ENCODE measurements around the gene EMILIN2. TPM values are rescaled to one million over a fixed set of nuclear protein-coding genes. Genes with fewer than 3 reads are reported as not detected.

EMILIN2 gene
- total and polyA plus RNA-seq, 2 donors from 2014 or later = 4.3 to 24.0 TPM

- TF ChIP-seq, protein P1, sequence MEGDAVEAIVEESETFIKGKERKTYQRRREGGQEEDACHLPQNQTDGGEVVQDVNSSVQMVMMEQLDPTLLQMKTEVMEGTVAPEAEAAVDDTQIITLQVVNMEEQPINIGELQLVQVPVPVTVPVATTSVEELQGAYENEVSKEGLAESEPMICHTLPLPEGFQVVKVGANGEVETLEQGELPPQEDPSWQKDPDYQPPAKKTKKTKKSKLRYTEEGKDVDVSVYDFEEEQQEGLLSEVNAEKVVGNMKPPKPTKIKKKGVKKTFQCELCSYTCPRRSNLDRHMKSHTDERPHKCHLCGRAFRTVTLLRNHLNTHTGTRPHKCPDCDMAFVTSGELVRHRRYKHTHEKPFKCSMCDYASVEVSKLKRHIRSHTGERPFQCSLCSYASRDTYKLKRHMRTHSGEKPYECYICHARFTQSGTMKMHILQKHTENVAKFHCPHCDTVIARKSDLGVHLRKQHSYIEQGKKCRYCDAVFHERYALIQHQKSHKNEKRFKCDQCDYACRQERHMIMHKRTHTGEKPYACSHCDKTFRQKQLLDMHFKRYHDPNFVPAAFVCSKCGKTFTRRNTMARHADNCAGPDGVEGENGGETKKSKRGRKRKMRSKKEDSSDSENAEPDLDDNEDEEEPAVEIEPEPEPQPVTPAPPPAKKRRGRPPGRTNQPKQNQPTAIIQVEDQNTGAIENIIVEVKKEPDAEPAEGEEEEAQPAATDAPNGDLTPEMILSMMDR (IDR thresholded peaks at IDR 0.05; ENCODE audit: borderline replicate concordance, extremely low read depth, insufficient read depth) = no peak
- H3K27ac ChIP-seq (ENCODE audit: low read depth in 2 of 2, low read length in 2 of 2) = no peak overlapping the region
- intact Hi-C loops (cut with DNase I) = no loop called here
- no peak overlapping the region for H3K9ac ChIP-seq (ENCODE audit: low read length in 3 of 3)
- H3K4me1 ChIP-seq (ENCODE audit: control insufficient read depth in 2 of 3, insufficient read depth in 2 of 3, low read depth in 1 of 3, low read length in 3 of 3) = peaks cover 3 to 10% (median 5%) of the 10 kb centered on the region in 3 donors
- no peaks in the 10 kb centered on the region for H3K9me3 ChIP-seq (ENCODE audit: control insufficient read depth in 2 of 3, insufficient read depth in 1 of 3, low read length in 3 of 3)
- DNase-seq (peak in 2 of 5 donors; percentile 62 to 74), FAIRE-seq (no peak)
- H3K4me3 ChIP-seq (ENCODE audit: low read length in 3 of 3) = no peak overlapping the region
- peaks cover 0 to 11% (median 10%) of the 10 kb centered on the region in 3 donors for H3K36me3 ChIP-seq (ENCODE audit: control insufficient read depth in 2 of 3, insufficient read depth in 3 of 3, low read length in 3 of 3)
- no peaks in the 10 kb centered on the region for H3K27me3 ChIP-seq (ENCODE audit: control insufficient read depth, insufficient read depth, low read length)
These were observed 65.8 kb downstream of the EMILIN2 start for GRCh38 chr18:2912357-2913299.

- intact Hi-C loops (cut with DNase I) = no loop called here
- H3K9ac ChIP-seq (ENCODE audit: low read length in 3 of 3) = no peak overlapping the region
- H3K27ac ChIP-seq (ENCODE audit: low read depth in 2 of 2, low read length in 2 of 2) = no peak overlapping the region
- peaks cover 0 to 11% (median 10%) of the 10 kb centered on the region in 3 donors for H3K36me3 ChIP-seq (ENCODE audit: control insufficient read depth in 2 of 3, insufficient read depth in 3 of 3, low read length in 3 of 3)
- no peak overlapping the region for H3K4me3 ChIP-seq (ENCODE audit: low read length in 3 of 3)
- no peaks in the 10 kb centered on the region for H3K9me3 ChIP-seq (ENCODE audit: control insufficient read depth in 2 of 3, insufficient read depth in 1 of 3, low read length in 3 of 3)
- H3K4me1 ChIP-seq (ENCODE audit: control insufficient read depth in 2 of 3, insufficient read depth in 2 of 3, low read depth in 1 of 3, low read length in 3 of 3) = peaks cover 3 to 10% (median 5%) of the 10 kb centered on the region in 3 donors
- FAIRE-seq = no peak
- DNase-seq = peak; percentile 74 to 90 (median 86)
- TF ChIP-seq, protein P1 (IDR thresholded peaks at IDR 0.05; ENCODE audit: borderline replicate concordance, extremely low read depth, insufficient read depth) = no peak
- H3K27me3 ChIP-seq (ENCODE audit: control insufficient read depth, insufficient read depth, low read length) = no peaks in the 10 kb centered on the region
These were observed 66.7 kb downstream of the EMILIN2 start for GRCh38 chr18:2913398-2914005.

DNA sequence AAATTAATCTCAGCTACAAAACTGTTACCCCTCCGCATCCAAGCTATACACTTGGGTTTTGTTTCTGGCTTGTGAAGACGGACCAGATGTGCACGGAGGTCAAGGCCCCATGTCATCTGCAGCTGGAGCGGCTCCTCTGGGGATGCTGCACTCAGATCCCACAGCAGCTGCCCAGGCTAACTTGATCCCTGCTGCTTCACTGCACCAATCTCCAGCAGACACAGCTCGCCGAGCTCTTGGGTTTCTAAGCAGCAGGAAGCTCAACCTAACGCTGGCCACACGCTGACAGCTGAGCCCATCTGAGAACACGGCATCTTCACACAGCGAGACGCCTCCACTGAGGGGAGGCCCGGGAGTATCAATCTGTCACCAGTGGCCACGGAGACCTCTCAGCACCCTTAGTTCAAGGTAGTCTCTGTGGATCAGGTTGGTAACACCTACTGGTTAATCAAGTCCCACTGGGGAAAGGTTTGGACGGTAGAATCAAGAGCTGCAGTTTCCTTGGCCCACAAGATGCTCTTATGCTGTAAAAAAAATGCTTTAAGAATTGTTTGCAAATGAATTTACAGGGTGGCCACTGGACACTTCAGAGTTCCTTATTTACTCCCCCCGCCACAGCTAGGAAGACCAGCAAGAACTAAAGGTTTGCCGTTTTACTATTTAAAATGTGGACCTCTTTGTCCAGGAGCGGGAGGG lies 67.5 kb downstream of the EMILIN2 start:
- intact Hi-C loops (cut with DNase I) = no loop called here
- DNase-seq (peak; percentile 65 to 89 (median 82)), FAIRE-seq (no peak)
- TF ChIP-seq, protein P1 (IDR thresholded peaks at IDR 0.05; ENCODE audit: borderline replicate concordance, extremely low read depth, insufficient read depth) = no peak
- Histone ChIP-seq H3K9me3 (ENCODE audit: control insufficient read depth in 2 of 3, insufficient read depth in 1 of 3, low read length in 3 of 3) (no peaks in the 10 kb centered on the region), H3K4me1 (ENCODE audit: control insufficient read depth in 2 of 3, insufficient read depth in 2 of 3, low read depth in 1 of 3, low read length in 3 of 3) (peaks cover 3 to 10% (median 5%) of the 10 kb centered on the region in 3 donors), H3K9ac (ENCODE audit: low read length in 3 of 3) (no peak overlapping the region), H3K27me3 (ENCODE audit: control insufficient read depth, insufficient read depth, low read length) (no peaks in the 10 kb centered on the region), H3K27ac (ENCODE audit: low read depth in 2 of 2, low read length in 2 of 2) (no peak overlapping the region), H3K4me3 (ENCODE audit: low read length in 3 of 3) (no peak overlapping the region), H3K36me3 (ENCODE audit: control insufficient read depth in 2 of 3, insufficient read depth in 3 of 3, low read length in 3 of 3) (peaks cover 0 to 18% (median 14%) of the 10 kb centered on the region in 3 donors)
